T follicular helper cell (primary cell): ENCODE data around the gene C4A.
"Not testable (repeated sequence)": the region's sequence is repeated elsewhere in the genome, so short reads cannot be mapped to it uniquely, and the experiment has no call there.

Experiments used
- DNase-seq: peaks from one replicate; pipeline ENCODE4 v3.0.0-alpha.2; 2020; ENCODE audit warnings: low read depth

C4A gene

DNA sequence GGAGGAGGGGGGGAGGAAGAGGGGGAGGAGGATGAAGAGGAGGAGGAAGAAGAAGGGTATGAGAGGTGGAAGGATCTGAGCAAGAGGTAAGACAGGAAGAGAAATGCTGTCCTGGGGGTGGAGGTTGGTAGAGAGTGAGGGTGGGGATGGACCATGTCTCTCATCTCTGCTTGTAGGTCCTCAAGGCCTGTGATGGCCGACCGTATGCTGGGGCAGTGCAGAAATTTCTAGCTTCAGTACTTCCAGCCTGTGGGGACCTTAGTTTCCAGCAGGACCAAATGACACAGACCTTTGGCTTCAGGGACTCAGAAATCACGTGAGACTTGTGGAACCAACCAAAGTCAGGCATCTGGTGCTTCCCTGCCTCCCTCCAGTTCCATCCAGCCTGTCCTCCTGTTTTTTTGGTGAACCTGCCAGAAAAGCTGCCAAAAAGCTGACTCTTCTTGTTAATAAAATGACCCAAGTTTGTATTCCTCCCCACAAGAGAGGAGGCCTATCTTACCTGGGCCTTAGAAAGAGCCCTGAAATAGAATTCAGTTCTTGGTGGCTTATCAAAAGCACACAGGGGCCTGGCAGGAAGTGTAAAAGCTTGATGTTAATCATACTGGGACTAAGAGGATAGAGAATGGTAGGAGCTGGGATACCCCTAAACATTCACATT, 2.5 kb upstream of the C4A start:
- no peak for DNase-seq

DNA sequence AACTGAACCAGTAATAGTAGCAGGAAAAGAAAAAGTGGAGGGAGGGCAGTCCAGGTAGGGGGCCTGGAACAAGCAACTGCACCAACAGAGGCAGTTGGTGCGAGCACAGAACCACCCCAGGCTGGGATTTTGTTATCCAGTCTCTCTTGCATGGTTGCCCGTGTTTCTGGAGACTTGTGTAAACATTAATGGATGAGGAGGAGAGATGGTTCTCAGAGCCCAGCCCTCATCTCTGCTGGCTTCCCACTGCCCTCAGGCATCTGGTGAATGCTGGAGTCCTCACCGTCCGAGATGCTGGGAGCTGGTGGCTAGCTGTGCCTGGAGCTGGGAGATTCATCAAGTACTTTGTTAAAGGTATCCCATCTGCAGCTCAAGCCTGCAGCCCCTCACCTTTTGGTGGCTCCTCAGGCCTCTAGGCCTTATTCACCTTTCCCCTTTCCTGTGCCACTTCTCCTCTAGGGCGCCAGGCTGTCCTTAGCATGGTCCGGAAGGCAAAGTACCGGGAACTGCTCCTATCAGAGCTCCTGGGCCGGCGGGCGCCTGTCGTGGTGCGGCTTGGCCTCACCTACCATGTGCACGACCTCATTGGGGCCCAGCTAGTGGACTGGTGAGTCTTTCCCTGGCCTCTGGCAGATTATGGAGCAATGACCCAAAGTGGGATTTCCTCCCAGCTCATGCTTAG, 1.5 kb upstream of the C4A start:
- DNase-seq, result not testable (repeated sequence)

DNA sequence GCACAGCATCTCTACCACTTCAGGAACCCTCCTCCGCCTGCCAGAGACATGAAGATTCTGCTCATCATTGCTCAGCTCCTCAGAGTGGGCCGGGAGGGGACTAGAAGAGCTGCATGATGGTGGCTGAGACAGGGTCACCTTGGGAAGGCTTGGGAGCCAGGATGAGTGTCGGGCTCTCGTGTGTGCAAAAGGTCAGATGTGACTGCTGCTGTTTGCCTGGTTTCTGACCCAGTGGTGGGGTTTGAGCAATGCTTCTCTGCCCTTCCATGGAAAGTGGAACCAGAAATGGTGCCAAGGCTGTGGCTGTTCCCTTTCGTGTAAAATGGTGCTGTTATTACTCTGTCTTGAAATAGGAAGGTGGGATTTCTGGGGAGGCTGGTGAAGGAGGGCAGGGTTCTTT, 859 bp upstream of the C4A start:
- not testable (repeated sequence) for DNase-seq

DNA sequence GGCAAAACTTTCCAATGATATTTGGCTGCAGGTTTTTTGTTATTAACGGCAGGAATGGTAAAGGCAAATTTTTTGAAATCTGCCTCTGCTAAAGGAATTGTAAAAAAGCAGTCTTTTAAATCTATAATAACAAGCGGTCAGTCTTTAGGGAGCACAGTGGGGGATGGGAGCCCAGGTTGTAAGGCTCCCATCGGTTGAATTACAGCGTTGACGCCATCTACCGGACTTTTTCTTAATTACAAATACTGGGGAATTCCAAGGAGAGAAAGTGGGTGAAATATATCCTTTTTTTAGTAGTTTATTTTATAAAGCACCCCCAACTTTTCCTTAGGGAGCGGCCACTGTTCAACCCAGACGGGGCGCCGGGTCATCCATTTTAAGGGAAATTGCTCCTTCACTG, 7.5 kb downstream of the C4A start:
- DNase-seq, result not testable (repeated sequence)

DNA sequence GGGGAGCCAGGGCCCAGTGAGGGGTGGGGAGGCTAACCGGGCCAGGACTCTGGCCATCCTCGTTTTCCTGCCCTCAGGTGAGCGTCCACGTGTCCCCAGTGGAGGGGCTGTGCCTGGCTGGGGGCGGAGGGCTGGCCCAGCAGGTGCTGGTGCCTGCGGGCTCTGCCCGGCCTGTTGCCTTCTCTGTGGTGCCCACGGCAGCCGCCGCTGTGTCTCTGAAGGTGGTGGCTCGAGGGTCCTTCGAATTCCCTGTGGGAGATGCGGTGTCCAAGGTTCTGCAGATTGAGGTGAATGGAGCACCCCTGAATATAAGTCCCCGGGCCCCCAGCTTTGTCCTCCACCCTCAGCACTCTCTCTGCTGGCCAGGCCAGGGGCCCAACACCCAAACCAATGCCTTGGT, 12.6 kb downstream of the C4A start:
- DNase-seq, result not testable (repeated sequence)

DNA sequence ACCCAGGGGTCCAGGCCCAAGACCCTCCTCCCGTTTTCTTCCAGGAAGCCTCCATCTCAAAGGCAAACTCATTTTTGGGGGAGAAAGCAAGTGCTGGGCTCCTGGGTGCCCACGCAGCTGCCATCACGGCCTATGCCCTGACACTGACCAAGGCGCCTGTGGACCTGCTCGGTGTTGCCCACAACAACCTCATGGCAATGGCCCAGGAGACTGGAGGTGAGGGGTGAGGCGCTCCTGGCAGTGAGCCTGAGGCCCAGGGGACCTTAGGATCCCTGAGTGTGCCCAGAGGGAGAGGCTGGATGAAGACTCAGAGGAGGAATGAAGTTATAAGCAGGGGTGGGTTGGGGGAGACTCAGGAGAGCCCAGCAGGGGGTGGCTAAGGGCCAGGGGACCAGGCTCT, 14.5 kb downstream of the C4A start:
- DNase-seq, result not testable (repeated sequence)

DNA sequence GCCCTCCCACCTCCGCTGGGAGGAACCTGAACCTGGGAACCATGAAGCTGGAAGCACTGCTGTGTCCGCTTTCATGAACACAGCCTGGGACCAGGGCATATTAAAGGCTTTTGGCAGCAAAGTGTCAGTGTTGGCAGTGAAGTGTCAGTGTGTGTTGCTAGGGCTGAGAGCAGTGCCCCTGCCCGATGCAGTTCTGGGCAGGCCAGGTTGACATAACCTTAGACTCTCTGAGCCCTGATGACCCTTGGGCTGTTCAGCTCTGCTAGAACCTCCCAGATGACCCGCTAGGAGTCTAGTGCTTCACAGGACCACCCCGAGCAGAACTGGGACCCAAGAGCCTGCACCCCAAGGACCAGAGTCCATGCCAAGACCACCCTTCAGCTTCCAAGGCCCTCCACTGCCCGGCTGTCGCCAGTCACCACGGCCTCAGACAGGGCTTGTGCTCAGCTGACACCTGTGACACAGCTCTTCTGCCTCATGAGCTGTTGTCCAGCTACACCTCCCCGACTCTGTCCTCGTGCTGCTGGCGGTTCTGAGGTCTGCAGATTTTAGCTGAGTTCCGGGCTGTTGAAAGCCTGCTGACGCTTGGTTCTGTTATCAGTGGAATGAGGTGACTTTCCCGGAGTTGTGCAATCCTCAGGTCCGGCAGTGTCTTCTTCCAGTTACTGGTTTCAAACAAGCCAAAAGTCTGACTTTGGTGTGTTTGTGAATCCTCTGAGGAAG, 20.9 kb downstream of the C4A start:
- DNase-seq, result not testable (repeated sequence)

DNA sequence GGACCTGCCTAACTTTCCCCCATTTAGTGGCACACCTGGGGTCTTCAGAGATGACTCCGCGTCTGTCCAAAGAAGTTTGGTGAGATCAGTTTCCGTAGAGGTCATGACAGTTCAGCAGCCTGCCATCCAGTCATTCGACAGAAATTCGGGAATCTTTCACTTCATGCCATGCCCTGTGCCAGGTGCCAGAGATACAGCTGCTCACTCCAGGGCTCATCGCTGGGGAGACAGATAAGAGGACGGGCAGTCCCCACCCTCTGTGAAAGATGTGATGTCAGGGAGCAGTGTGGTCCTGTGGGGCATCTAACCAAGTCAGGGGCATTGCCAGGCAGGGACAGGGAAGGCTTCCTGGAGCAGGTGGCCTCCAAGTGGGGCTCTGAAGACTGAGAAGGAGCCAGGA, 21.4 kb downstream of the C4A start:
- DNase-seq, result not testable (repeated sequence)

DNA sequence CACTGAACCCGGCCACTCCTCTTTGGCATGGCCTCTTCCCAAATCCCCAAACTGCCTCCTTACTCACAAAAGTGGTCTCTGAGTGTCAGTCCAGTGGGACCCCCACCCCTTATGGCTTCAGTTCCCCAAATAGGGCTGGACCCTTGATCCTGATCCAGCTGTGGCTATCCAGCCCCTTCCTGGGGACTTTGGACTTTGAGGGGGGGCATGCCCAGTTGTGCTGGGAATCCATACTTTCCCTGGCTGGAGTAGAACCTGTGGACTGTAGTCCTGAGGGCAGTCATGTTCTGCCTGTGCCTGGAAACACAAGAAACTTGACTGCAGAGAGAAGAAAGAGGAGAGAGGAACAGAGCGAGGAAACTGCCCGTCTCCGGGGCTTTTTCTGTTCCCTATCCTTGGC, 22.5 kb downstream of the C4A start:
- not testable (repeated sequence) for DNase-seq

DNA sequence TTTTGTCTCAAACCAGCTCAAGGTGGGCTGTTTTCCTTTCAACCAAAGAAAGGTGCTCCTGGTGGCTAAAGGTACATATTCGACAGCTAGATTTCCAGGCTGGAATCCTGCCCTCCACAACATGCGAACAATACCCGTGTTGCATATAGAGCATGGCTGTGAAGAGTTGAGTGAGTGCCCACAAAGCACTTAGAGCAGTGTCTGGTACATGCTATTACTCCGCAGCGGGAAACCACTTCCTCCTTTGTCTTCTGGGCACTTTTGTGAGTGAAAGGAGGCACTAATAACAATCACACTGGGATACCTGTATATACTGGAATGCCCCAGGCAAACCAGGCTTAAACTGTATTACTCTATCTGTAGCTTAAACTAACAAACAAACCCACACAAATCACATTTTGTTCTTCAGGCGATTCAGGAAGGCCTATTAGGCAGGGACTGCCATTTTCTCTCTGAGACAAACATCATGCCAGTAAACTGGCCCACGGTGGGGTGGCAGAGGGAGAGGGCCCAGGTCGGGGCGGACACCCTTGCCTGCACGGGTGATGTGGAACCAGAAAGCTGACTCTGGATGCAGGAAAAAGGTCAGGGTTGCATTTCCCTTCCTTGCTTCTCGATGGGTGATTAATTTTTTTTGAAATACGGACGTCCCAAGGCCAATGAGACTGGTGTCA, 23.1 kb downstream of the C4A start:
- not testable (repeated sequence) for DNase-seq

DNA sequence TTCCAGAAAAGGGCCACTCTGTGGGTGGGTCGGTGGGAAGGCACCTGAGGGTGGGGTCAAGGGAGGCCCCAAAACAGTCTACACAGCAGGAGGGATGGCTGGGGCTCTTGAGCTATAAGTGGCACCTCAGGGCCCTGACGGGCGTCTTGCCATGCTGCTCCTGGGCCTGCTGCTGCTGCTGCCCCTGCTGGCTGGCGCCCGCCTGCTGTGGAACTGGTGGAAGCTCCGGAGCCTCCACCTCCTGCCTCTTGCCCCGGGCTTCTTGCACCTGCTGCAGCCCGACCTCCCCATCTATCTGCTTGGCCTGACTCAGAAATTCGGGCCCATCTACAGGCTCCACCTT, 23.7 kb downstream of the C4A start:
- not testable (repeated sequence) for DNase-seq

DNA sequence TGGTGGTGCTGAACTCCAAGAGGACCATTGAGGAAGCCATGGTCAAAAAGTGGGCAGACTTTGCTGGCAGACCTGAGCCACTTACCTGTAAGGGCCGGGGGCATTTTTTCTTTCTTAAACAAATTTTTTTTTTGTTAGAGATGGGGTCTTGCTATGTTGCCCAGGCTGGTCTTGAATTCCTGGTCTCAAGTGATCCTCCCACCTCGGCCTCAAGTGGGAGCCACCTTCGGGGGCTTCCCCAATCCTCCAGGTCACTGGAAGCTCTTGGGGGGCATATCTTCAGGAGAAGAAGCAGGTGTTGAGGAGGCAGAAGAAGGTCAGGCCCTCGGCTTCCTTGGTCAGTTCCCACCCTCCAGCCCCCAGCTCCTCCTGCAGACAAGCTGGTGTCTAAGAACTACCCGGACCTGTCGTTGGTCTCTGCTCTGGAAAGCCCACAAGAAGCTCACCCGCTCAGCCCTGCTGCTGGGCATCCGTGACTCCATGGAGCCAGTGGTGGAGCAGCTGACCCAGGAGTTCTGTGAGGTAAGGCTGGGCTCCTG, 24.2 kb downstream of the C4A start:
- DNase-seq, result not testable (repeated sequence)

DNA sequence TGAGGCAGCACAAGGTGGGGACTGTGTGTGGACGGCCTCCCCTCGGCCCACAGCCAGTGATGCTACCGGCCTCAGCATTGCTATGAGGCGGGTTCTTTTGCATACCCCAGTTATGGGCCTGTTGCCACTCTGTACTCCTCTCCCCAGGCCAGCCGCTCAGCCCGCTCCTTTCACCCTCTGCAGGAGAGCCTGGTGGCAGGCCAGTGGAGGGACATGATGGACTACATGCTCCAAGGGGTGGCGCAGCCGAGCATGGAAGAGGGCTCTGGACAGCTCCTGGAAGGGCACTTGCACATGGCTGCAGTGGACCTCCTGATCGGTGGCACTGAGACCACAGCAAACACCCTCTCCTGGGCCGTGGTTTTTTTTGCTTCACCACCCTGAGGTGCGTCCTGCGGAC, 25.2 kb downstream of the C4A start:
- not testable (repeated sequence) for DNase-seq

DNA sequence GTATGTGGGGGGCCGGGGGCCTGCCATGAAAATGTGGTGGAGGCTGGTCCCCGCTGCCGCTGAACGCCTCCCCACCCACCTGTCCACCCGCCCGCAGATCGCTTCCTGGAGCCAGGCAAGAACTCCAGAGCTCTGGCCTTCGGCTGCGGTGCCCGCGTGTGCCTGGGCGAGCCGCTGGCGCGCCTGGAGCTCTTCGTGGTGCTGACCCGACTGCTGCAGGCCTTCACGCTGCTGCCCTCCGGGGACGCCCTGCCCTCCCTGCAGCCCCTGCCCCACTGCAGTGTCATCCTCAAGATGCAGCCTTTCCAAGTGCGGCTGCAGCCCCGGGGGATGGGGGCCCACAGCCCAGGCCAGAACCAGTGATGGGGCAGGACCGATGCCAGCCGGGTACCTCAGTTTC, 26.2 kb downstream of the C4A start:
- not testable (repeated sequence) for DNase-seq

DNA sequence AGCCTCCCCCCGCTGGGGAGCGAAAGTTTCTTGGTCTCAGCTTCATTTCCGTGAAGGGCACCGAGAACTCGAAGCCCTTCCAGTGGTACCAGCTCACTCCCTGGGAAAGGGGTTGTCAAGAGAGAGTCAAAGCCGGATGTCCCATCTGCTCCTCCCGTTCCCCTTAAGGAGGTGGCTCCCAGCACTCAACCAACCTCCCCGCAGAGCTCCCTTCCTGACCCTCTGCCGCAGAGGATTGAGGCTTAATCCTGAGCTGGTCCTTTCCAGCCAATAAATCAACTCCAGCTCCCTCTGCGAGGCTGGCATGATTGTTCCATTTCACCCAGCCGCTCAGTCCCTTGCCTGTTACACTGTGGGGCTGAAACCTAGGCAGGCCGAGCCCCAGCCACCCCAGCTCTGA, 26.8 kb downstream of the C4A start:
- DNase-seq, result not testable (repeated sequence)

DNA sequence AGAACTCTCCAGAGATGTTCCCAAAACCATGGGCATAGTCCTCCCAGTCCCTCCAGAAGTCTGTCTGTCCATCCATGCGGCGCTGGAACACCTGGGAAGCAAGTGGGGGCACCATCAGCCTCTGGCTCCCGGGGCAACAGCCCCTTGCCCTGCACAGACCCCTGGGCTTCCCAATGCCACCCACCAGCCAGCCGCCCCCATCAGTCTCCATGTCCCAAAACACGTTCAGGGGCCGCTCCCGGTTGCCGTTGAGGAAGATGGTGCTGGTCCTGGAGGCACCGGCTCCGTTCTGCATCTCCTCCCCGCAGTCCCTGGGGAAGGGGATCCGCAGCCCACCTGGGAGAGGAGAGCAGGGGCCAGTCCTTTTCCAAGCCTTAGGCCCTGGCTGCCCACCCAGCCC, 27.7 kb downstream of the C4A start:
- DNase-seq, result not testable (repeated sequence)

DNA sequence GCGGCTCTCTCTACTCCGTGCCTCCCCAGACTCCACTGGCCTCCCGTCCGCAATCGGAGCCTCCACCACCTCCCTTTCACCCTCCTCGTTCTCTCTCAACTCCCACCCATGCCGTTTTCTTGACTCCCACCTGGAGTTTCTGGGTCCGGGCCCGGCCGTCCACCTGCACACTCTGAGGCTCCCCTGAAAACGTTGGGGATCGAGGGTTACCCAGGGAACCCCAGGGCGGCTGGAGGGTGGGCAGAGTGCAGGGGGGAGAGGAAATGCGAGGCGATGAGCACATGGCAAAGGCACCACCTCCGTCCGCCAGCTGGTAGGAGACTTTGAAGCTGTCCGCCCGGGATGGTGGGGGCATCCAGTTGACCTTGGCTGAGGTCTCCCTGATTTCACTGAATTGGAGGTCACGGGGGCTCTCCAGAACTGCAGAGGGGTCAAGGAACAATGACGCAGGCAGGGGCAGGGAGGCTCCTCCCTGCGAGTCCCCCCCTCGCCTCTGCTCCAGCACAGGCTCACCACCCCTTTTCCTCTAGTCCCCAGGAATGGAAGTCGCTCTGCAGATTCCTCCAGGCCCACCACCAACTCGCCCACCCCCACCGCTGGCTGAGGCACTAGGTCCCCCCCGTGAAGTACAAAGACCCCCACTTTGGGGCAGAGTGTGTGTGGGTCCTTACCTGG, 29.1 kb downstream of the C4A start:
- not testable (repeated sequence) for DNase-seq

DNA sequence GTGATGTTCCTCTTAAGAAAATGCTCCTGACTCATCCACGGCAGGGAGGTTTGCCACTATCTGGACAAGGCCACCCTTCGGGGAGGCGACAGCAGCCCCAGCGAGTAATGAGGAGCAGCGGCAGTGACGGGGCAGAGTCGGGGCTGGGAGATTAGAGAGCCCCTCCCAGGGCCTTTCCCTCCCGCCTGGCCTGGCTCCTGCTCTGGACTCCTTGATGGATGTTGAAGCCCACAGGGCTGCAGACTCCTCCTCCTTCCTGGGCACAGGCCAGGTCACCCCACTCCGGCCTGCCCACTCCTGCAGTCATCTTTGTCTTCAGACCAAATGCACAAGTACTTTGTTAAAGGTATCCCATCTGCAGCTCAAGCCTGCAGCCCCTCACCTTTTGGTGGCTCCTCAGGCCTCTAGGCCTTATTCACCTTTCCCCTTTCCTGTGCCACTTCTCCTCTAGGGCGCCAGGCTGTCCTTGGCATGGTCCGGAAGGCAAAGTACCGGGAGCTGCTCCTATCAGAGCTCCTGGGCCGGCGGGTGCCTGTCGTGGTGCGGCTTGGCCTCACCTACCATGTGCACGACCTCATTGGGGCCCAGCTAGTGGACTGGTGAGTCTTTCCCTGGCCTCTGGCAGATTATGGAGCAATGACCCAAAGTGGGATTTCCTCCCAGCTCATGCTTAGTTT, 31.2 kb downstream of the C4A start:
- DNase-seq, result not testable (repeated sequence)

DNA sequence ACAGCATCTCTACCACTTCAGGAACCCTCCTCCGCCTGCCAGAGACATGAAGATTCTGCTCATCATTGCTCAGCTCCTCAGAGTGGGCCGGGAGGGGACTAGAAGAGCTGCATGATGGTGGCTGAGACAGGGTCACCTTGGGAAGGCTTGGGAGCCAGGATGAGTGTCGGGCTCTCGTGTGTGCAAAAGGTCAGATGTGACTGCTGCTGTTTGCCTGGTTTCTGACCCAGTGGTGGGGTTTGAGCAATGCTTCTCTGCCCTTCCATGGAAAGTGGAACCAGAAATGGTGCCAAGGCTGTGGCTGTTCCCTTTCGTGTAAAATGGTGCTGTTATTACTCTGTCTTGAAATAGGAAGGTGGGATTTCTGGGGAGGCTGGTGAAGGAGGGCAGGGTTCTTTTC, 31.9 kb downstream of the C4A start:
- not testable (repeated sequence) for DNase-seq

DNA sequence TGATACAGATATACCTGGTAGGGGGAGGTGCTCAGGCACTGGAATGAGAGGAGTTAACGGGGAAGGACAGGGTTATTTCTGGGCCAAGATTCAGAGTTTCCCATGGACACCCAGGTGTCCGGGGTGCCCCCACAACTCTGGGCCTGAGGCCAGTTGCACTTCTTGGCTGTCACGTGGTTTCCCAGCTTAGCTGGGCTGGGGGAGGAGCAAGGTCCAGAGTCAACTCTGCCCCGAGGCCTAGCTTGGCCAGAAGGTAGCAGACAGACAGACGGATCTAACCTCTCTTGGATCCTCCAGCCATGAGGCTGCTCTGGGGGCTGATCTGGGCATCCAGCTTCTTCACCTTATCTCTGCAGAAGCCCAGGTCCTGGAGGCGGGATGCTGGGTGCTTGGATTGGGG, 32.7 kb downstream of the C4A start, which contains the start of gene C4B:
Gene C4B, plus strand, starts transcription at position 249 of the 400 bp plus-strand sequence. Its CDS starts 51 bp downstream, at position 300.
- not testable (repeated sequence) for DNase-seq

DNA sequence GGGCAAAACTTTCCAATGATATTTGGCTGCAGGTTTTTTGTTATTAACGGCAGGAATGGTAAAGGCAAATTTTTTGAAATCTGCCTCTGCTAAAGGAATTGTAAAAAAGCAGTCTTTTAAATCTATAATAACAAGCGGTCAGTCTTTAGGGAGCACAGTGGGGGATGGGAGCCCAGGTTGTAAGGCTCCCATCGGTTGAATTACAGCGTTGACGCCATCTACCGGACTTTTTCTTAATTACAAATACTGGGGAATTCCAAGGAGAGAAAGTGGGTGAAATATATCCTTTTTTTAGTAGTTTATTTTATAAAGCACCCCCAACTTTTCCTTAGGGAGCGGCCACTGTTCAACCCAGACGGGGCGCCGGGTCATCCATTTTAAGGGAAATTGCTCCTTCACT, 40.2 kb downstream of the C4A start:
- not testable (repeated sequence) for DNase-seq
